ENCODE results near the gene RBP2.

Gene RBP2

GRCh38 chr3:139476348-139476747 lies at the start of gene RBP2:
Gene RBP2 (minus strand): TSS chr3:139476516. CDS start chr3:139476459, 57 bp downstream.
- no peak for DNase-seq (ENCODE audit: low spot score)

- no peak for DNase-seq (ENCODE audit: low spot score)
These were observed 48.7 kb upstream of the RBP2 start for GRCh38 chr3:139524841-139525636.

GRCh38 chr3:139523718-139524117 lies 47.4 kb upstream of the RBP2 start:
- no peak for DNase-seq (ENCODE audit: low spot score)

- no peak for DNase-seq (ENCODE audit: low spot score)
These were observed 46.9 kb upstream of the RBP2 start for GRCh38 chr3:139523166-139523565.

GRCh38 chr3:139522421-139522820 lies 46.1 kb upstream of the RBP2 start:
- DNase-seq (ENCODE audit: low spot score) = no peak

- no peak for DNase-seq (ENCODE audit: low spot score)
These were observed 45.5 kb upstream of the RBP2 start for GRCh38 chr3:139521816-139522215.

- no peak for DNase-seq (ENCODE audit: low spot score)
These were observed 44.8 kb upstream of the RBP2 start for GRCh38 chr3:139521144-139521543.

GRCh38 chr3:139519998-139520737 lies 43.9 kb upstream of the RBP2 start:
- no peak for DNase-seq (ENCODE audit: low spot score)

- no peak for DNase-seq (ENCODE audit: low spot score)
These were observed 42.9 kb upstream of the RBP2 start for GRCh38 chr3:139518926-139519842.

- DNase-seq (ENCODE audit: low spot score) = no peak
These were observed 42.0 kb upstream of the RBP2 start for GRCh38 chr3:139518306-139518705.

- no peak for DNase-seq (ENCODE audit: low spot score)
These were observed 41.2 kb upstream of the RBP2 start for GRCh38 chr3:139517321-139518065.

- DNase-seq (ENCODE audit: low spot score) = no peak
These were observed 38.4 kb upstream of the RBP2 start for GRCh38 chr3:139514741-139515140.

GRCh38 chr3:139509631-139510030 lies 33.3 kb upstream of the RBP2 start:
- DNase-seq (ENCODE audit: low spot score) = no peak

- no peak for DNase-seq (ENCODE audit: low spot score)
These were observed 30.4 kb upstream of the RBP2 start for GRCh38 chr3:139506766-139507165.

GRCh38 chr3:139505829-139506386 lies 29.6 kb upstream of the RBP2 start:
- no peak for DNase-seq (ENCODE audit: low spot score)

- no peak for DNase-seq (ENCODE audit: low spot score)
These were observed 23.2 kb upstream of the RBP2 start for GRCh38 chr3:139499536-139499935.

- no peak for DNase-seq (ENCODE audit: low spot score)
These were observed 17.6 kb upstream of the RBP2 start for GRCh38 chr3:139493826-139494385.

- no peak for DNase-seq (ENCODE audit: low spot score)
These were observed 15.7 kb upstream of the RBP2 start for GRCh38 chr3:139491966-139492365.

- no peak for DNase-seq (ENCODE audit: low spot score)
These were observed 14.8 kb upstream of the RBP2 start for GRCh38 chr3:139491027-139491700.

GRCh38 chr3:139482206-139482605 lies 5.9 kb upstream of the RBP2 start:
- no peak for DNase-seq (ENCODE audit: low spot score)
